Stomach smooth muscle (tissue), 2 donors: ENCODE measurements around the gene RPH3AL.

Source experiments
- H3K27ac ChIP-seq: one replicate; pipeline ENCODE4 v1.7.0; 2013; ENCODE audit warnings: mild to moderate bottlenecking, low read length, inconsistent platforms
- H3K27me3 ChIP-seq, 2 donors: one replicate each; pipeline ENCODE4 v1.7.0; 2013; ENCODE audit warnings: low read length in 2 of 2; ENCODE audit not compliant: insufficient read depth in 2 of 2, control insufficient read depth in 1 of 2
- H3K36me3 ChIP-seq, 2 donors: one replicate each; pipeline ENCODE4 v1.7.0; 2013; ENCODE audit warnings: low read length in 2 of 2; ENCODE audit not compliant: control insufficient read depth in 2 of 2, insufficient read depth in 2 of 2
- H3K4me1 ChIP-seq: one replicate; pipeline ENCODE4 v1.7.0; 2013; ENCODE audit warnings: low read length; ENCODE audit not compliant: control insufficient read depth, insufficient read depth
- H3K4me3 ChIP-seq, 2 donors: one replicate each; pipeline ENCODE4 v1.7.0; 2013; ENCODE audit warnings: low read length in 2 of 2
- H3K9ac ChIP-seq, 2 donors: one replicate each; pipeline ENCODE4 v1.7.0; 2013; ENCODE audit warnings: low read length in 2 of 2, mild to moderate bottlenecking in 1 of 2
- H3K9me3 ChIP-seq, 2 donors: one replicate each; pipeline ENCODE4 v1.7.0; 2013; ENCODE audit warnings: low read length in 2 of 2; ENCODE audit not compliant: control insufficient read depth in 2 of 2
- donor health status: healthy.
- donor health status: Pancreatic carcinoma.

RPH3AL gene

GRCh38 chr17:284676-285355, 67.8 kb downstream of the RPH3AL start:
- no peaks in the 10 kb centered on the region for H3K4me1 ChIP-seq
- H3K36me3 ChIP-seq, result peaks cover 0 to 2% of the 10 kb centered on the region in 2 donors
- no peaks in the 10 kb centered on the region for H3K9me3 ChIP-seq
- H3K27me3 ChIP-seq, result no peaks in the 10 kb centered on the region
- H3K4me3 ChIP-seq, result no peak overlapping the region
- no peak overlapping the region for H3K9ac ChIP-seq
- no peak overlapping the region for H3K27ac ChIP-seq

DNA sequence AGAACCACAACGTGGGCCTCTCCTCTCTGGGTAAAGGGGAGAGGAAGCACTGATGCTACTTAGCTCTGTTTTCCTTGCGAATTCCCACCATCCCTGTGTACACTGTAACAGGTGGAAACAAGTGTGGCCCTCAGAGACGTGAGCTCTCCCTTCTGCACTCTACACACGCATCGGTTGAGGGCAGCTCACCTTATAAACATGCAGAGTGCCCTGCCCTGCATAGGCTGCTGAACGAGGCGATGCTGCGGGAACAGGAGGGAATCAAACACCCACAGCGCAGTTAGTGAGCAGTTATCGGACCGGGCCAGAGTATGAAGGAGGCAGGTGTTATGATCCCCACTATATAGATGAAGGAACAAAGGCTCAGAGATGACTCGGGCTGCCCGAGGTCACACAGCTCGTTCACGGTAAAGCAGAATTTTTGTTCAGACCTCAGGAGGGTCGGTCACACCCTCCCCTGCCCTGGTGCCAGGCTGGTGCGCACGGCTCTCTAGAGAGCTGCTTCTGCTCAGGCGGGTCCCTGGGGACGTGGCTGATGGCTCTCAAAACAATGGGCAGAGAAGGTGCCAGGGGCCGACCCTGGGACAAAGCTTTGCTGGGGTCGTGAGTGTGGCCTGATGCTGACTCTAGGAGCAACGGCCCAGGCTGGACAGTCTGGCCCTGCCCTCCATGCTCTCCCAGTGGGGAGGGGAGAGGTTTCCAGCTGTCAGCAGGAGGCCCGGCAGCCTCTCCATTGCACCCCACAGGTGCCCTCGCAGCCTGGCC, 68.5 kb downstream of the RPH3AL start:
- Histone ChIP-seq H3K4me3 (no peak overlapping the region), H3K9ac (no peak overlapping the region), H3K9me3 (no peaks in the 10 kb centered on the region), H3K27me3 (no peaks in the 10 kb centered on the region), H3K27ac (no peak overlapping the region), H3K36me3 (peaks cover 0 to 2% of the 10 kb centered on the region in 2 donors), H3K4me1 (no peaks in the 10 kb centered on the region)

- Histone ChIP-seq H3K27me3 (no peaks in the 10 kb centered on the region), H3K27ac (no peak overlapping the region), H3K9ac (no peak overlapping the region), H3K36me3 (peaks cover 0 to 2% of the 10 kb centered on the region in 2 donors), H3K4me1 (no peaks in the 10 kb centered on the region), H3K4me3 (no peak overlapping the region), H3K9me3 (no peaks in the 10 kb centered on the region)
Measured at GRCh38 chr17:282912-283882, 69.4 kb downstream of the RPH3AL start.

- Histone ChIP-seq H3K27me3 (no peaks in the 10 kb centered on the region), H3K4me1 (no peaks in the 10 kb centered on the region), H3K4me3 (no peak overlapping the region), H3K9me3 (no peaks in the 10 kb centered on the region), H3K9ac (no peak overlapping the region), H3K27ac (no peak overlapping the region), H3K36me3 (peaks cover 0 to 2% of the 10 kb centered on the region in 2 donors)
Measured at GRCh38 chr17:282000-282911, 70.4 kb downstream of the RPH3AL start.

DNA sequence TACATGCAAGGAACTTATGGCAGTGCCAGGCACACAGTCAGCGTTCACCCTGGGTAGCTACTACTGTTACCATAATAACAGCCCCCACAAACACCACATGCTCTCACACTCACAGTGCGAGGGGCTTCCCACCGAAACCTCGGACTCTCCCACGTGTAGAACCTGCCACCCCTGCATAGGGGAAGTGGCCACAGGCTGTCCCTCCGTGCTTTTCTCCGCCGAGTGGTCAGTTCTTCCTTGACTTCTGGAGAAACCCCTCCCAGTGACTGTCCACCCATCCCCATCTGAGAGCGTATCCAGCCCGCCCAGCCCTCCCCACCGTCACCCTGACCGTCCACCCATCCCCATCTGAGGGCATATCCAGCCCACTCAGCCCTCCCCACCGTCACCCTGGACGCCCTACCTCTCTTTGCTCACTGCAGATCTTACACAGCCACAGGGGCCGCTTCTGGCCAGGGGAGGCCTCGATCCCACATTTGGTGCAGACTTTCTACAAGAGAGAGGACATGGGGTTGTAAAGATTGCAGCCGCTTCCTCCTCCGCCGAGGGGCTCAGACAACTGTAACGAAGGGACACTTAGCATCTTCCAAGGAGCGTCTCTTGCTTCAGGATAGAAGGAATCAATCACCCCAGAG, 71.1 kb downstream of the RPH3AL start:
- H3K36me3 ChIP-seq, result peaks cover 0 to 2% of the 10 kb centered on the region in 2 donors
- H3K27ac ChIP-seq, result no peak overlapping the region
- no peak overlapping the region for H3K9ac ChIP-seq
- H3K27me3 ChIP-seq, result no peaks in the 10 kb centered on the region
- no peaks in the 10 kb centered on the region for H3K9me3 ChIP-seq
- H3K4me3 ChIP-seq, result no peak overlapping the region
- H3K4me1 ChIP-seq, result no peaks in the 10 kb centered on the region

DNA sequence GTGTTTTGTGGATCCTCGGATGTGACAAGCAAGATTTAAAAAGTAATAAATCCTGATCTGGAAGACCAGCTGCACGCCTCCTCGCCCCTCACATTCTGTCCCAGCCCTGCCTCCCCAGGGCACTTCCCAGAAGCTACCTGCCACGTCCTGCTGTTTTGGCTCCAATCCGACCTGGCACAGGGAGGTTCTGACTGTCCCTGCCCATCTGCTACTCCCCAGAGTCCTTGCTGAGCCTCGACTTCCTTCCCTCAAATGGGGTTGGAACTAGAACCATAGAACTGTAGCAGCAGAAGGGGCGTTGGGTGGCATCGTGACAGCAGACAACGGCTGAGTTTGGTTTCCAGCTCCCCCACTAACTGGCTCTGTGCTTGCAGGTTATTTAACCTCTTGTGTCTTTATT, 71.7 kb downstream of the RPH3AL start:
- Histone ChIP-seq H3K27ac (no peak overlapping the region), H3K4me1 (no peaks in the 10 kb centered on the region), H3K36me3 (peaks cover 0 to 2% of the 10 kb centered on the region in 2 donors), H3K9me3 (no peaks in the 10 kb centered on the region), H3K4me3 (no peak overlapping the region), H3K27me3 (no peaks in the 10 kb centered on the region), H3K9ac (no peak overlapping the region)

GRCh38 chr17:280216-280615, 72.4 kb downstream of the RPH3AL start:
- Histone ChIP-seq H3K36me3 (peaks cover 0 to 2% of the 10 kb centered on the region in 2 donors), H3K27me3 (no peaks in the 10 kb centered on the region), H3K9ac (no peak overlapping the region), H3K4me3 (no peak overlapping the region), H3K9me3 (no peaks in the 10 kb centered on the region), H3K27ac (no peak overlapping the region), H3K4me1 (no peaks in the 10 kb centered on the region)

DNA sequence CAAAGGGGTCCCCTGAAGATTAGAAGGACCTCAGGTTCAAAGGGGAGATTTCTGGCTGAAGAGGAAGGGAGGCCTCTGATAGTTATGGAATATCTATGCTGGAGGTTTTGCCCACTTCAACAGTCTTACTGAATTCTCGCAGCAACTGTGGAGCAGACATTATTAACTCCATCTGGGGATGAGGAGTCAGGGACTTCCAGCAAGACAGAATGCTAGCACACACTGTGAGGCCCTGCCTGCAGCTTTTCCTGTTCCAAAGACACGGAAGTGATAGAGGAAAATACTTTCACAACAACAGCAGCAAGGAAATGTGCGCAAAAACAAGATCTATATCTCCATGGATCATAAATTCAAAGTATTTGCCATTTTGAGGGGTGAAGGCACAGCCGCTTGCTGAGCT, 72.8 kb downstream of the RPH3AL start:
- Histone ChIP-seq H3K9me3 (no peaks in the 10 kb centered on the region), H3K27ac (no peak overlapping the region), H3K9ac (no peak overlapping the region), H3K4me3 (no peak overlapping the region), H3K36me3 (peaks cover 0 to 2% of the 10 kb centered on the region in 2 donors), H3K27me3 (no peaks in the 10 kb centered on the region), H3K4me1 (no peaks in the 10 kb centered on the region)

DNA sequence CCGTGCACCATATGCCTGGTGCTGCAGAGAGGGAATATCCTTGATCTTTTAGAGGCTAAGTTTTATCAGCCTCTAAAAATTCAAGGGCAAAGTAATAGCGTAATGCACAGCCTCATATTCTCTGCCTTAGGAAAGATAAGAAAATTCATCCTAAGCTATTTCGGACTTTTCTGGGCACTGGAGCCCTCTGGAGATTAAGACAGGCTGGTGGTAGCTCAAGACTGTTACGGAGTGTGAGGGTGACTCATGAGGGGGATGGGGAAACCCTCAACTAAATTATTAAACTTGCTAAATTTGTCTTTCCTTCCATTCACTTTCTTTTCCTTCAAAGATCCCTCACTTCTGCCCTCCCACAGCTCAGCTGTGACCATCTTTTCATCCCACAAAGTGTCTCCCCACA, 73.3 kb downstream of the RPH3AL start:
- Histone ChIP-seq H3K4me1 (no peaks in the 10 kb centered on the region), H3K4me3 (no peak overlapping the region), H3K27ac (no peak overlapping the region), H3K9ac (no peak overlapping the region), H3K9me3 (no peaks in the 10 kb centered on the region), H3K27me3 (no peaks in the 10 kb centered on the region), H3K36me3 (peaks cover 0 to 2% of the 10 kb centered on the region in 2 donors)
